ENCODE results near the gene FGF12.

- no peak for TF ChIP-seq EZH2 (IDR thresholded peaks at IDR 0.05; ENCODE audit: borderline replicate concordance, insufficient read depth, low read depth, low read length, poor library complexity, severe bottlenecking)
- TF ChIP-seq, protein P1, sequence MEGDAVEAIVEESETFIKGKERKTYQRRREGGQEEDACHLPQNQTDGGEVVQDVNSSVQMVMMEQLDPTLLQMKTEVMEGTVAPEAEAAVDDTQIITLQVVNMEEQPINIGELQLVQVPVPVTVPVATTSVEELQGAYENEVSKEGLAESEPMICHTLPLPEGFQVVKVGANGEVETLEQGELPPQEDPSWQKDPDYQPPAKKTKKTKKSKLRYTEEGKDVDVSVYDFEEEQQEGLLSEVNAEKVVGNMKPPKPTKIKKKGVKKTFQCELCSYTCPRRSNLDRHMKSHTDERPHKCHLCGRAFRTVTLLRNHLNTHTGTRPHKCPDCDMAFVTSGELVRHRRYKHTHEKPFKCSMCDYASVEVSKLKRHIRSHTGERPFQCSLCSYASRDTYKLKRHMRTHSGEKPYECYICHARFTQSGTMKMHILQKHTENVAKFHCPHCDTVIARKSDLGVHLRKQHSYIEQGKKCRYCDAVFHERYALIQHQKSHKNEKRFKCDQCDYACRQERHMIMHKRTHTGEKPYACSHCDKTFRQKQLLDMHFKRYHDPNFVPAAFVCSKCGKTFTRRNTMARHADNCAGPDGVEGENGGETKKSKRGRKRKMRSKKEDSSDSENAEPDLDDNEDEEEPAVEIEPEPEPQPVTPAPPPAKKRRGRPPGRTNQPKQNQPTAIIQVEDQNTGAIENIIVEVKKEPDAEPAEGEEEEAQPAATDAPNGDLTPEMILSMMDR (IDR thresholded peaks at IDR 0.05) = no peak
These were observed 467.0 kb downstream of the FGF12 start for GRCh38 chr3:192260116-192261010.
